ENCODE data around the gene DLG4.

DLG4 gene

DNA sequence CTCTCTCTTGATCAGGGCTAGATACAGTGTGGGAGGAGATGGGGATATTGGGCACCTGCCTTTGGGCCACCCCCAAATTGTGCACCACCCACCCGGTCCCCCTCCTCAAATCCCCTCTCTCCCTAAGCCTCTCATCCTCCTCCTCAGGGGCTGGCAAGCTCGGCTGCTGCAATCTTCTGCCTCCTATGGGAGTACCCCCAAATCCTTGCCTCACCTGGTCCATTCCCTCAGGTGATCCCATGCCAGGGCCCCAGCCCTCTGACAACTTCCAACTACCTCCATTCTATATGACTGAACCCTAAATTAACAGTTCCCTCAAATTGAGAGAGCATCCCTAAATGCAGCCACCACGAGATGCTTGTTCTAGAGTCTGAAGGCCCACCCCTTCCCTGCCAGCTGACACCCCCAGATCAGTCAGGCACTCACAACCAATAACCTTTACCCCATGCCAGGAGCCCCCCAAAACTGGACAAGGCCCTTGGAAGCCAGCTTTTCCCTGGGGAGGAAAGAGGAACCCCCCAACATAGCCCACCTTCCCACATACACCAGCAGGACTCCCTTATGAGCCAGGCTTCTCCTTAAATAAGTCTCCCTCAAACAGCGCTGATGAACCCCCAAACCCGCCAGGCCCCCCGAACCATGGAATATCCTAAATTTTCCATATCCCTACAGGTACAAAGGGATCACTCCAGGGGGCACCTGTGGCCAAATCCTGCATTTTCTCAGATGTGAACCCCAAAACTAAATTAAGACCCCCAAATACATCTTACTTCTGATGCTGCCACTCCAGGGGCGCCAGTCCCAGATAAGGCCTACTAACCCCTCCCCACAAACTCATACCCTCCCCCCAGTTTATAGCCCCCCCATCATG is 3.2 kb downstream of the DLG4 start (continued):
- TF ChIP-seq ZNF654 (tag by site-specific recombination; IDR thresholded peaks at IDR 0.05; ENCODE audit: low read depth): no peak
- peak; percentile 62; the same call in 1 of the 2 replicates for TF ChIP-seq PATZ1 (tag by site-specific recombination; IDR thresholded peaks at IDR 0.05)
- no peak for TF ChIP-seq ZNF404 (tag by site-specific recombination; IDR thresholded peaks at IDR 0.05)
- peak; percentile 81 for TF ChIP-seq SCRT2 (tag by site-specific recombination; IDR thresholded peaks at IDR 0.05)
- no peak for TF ChIP-seq ZNF23 (tag by site-specific recombination; IDR thresholded peaks at IDR 0.05; ENCODE audit: borderline replicate concordance)
- no peak for TF ChIP-seq ZNF768 (tag by site-specific recombination; IDR thresholded peaks at IDR 0.05)
- TF ChIP-seq ZNF324 (tag by site-specific recombination; IDR thresholded peaks at IDR 0.05): no peak

GRCh38 chr17:7215652-7216180 is 3.9 kb downstream of the DLG4 start:
- ChIA-PET POLR2A (interaction anchor here (0.8 to 2.7 kb wide), 5 partner anchors 7 to 114 kb away, joined by 3 to 10 read pairs (median 4); partner anchors contain the start of genes GABARAP and PHF23), CTCF (interaction anchor here (1.2 kb wide), 1 partner anchor 170 kb away, joined by 9 read pairs; no protein-coding TSS in a partner anchor)
- no peak overlapping the region for H3K4me3 ChIP-seq (ENCODE audit: low read depth, low read length)
- H3K27ac ChIP-seq (ENCODE audit: extremely low read depth, low read depth, low read length): no peak overlapping the region
- H3K36me3 ChIP-seq (ENCODE audit: control insufficient read depth in 2 of 2, insufficient read depth in 1 of 2, low read length in 2 of 2): no peaks in the 10 kb centered on the region
- no peak for TF ChIP-seq ZNF394 (tag by site-specific recombination; IDR thresholded peaks at IDR 0.05; ENCODE audit: borderline replicate concordance)
- peak; percentile 21; the same call in 1 of the 2 replicates for TF ChIP-seq SP2 (tag by site-specific recombination; IDR thresholded peaks at IDR 0.05)
- no peak for TF ChIP-seq ZNF529 (tag by site-specific recombination; IDR thresholded peaks at IDR 0.05; ENCODE audit: insufficient replicate concordance)
- TF ChIP-seq, protein P1, sequence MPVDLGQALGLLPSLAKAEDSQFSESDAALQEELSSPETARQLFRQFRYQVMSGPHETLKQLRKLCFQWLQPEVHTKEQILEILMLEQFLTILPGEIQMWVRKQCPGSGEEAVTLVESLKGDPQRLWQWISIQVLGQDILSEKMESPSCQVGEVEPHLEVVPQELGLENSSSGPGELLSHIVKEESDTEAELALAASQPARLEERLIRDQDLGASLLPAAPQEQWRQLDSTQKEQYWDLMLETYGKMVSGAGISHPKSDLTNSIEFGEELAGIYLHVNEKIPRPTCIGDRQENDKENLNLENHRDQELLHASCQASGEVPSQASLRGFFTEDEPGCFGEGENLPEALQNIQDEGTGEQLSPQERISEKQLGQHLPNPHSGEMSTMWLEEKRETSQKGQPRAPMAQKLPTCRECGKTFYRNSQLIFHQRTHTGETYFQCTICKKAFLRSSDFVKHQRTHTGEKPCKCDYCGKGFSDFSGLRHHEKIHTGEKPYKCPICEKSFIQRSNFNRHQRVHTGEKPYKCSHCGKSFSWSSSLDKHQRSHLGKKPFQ (tag by site-specific recombination; IDR thresholded peaks at IDR 0.05): peak; percentile 23; the same call in 1 of the 2 replicates
- peak; percentile 27; the same call in 1 of the 2 replicates for TF ChIP-seq PATZ1 (tag by site-specific recombination; IDR thresholded peaks at IDR 0.05)
- TF ChIP-seq ZNF433 (tag by site-specific recombination; IDR thresholded peaks at IDR 0.05; ENCODE audit: low read depth): no peak
- peak; percentile 40; the same call in 1 of the 2 replicates for TF ChIP-seq ZBTB17 (tag by site-specific recombination; IDR thresholded peaks at IDR 0.05)
- no peak for TF ChIP-seq HOXD13 (CRISPR knock-in tag; IDR thresholded peaks at IDR 0.05; ENCODE audit: borderline replicate concordance)
- TF ChIP-seq, protein P2, sequence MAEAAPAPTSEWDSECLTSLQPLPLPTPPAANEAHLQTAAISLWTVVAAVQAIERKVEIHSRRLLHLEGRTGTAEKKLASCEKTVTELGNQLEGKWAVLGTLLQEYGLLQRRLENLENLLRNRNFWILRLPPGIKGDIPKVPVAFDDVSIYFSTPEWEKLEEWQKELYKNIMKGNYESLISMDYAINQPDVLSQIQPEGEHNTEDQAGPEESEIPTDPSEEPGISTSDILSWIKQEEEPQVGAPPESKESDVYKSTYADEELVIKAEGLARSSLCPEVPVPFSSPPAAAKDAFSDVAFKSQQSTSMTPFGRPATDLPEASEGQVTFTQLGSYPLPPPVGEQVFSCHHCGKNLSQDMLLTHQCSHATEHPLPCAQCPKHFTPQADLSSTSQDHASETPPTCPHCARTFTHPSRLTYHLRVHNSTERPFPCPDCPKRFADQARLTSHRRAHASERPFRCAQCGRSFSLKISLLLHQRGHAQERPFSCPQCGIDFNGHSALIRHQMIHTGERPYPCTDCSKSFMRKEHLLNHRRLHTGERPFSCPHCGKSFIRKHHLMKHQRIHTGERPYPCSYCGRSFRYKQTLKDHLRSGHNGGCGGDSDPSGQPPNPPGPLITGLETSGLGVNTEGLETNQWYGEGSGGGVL (tag by site-specific recombination; IDR thresholded peaks at IDR 0.05): peak; percentile 53; the same call in 1 of the 2 replicates
- TF ChIP-seq, protein P3, sequence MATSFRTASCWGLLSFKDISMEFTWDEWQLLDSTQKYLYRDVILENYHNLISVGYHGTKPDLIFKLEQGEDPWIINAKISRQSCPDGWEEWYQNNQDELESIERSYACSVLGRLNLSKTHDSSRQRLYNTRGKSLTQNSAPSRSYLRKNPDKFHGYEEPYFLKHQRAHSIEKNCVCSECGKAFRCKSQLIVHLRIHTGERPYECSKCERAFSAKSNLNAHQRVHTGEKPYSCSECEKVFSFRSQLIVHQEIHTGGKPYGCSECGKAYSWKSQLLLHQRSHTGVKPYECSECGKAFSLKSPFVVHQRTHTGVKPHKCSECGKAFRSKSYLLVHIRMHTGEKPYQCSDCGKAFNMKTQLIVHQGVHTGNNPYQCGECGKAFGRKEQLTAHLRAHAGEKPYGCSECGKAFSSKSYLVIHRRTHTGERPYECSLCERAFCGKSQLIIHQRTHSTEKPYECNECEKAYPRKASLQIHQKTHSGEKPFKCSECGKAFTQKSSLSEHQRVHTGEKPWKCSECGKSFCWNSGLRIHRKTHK (tag by site-specific recombination; IDR thresholded peaks at IDR 0.05): no peak
- TF ChIP-seq ZNF148 (tag by site-specific recombination; IDR thresholded peaks at IDR 0.05; ENCODE audit: borderline replicate concordance): no peak
- peak; percentile 51 for TF ChIP-seq IKZF3 (tag by site-specific recombination; IDR thresholded peaks at IDR 0.05)
- no peak for TF ChIP-seq ZNF560 (tag by site-specific recombination; IDR thresholded peaks at IDR 0.05; ENCODE audit: borderline replicate concordance)
- TF ChIP-seq, protein P4, sequence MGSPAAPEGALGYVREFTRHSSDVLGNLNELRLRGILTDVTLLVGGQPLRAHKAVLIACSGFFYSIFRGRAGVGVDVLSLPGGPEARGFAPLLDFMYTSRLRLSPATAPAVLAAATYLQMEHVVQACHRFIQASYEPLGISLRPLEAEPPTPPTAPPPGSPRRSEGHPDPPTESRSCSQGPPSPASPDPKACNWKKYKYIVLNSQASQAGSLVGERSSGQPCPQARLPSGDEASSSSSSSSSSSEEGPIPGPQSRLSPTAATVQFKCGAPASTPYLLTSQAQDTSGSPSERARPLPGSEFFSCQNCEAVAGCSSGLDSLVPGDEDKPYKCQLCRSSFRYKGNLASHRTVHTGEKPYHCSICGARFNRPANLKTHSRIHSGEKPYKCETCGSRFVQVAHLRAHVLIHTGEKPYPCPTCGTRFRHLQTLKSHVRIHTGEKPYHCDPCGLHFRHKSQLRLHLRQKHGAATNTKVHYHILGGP (tag by site-specific recombination; IDR thresholded peaks at IDR 0.05): no peak
- no peaks in the 10 kb centered on the region for H3K9me3 ChIP-seq (ENCODE audit: control insufficient read depth, insufficient read depth, low read depth, low read length)
- peaks cover 11% of the 10 kb centered on the region for H3K4me1 ChIP-seq (ENCODE audit: control insufficient read depth, insufficient read depth, low read length)

Data from HEK293 (cell line).